GM19467 (cell line): ENCODE data around the gene DNAJB6.
A peak's percentile ranks its signal among the peaks of the same experiment; 100 is the strongest.

Experiments
- ATAC-seq: cut with Tn5 transposase; IDR thresholded peaks from one replicate; pipeline ENCODE4 v1.9.1; 2021; ENCODE audit warnings: mild to moderate bottlenecking, moderate library complexity; ENCODE audit not compliant: unreplicated experiment

The DNAJB6 gene

DNA sequence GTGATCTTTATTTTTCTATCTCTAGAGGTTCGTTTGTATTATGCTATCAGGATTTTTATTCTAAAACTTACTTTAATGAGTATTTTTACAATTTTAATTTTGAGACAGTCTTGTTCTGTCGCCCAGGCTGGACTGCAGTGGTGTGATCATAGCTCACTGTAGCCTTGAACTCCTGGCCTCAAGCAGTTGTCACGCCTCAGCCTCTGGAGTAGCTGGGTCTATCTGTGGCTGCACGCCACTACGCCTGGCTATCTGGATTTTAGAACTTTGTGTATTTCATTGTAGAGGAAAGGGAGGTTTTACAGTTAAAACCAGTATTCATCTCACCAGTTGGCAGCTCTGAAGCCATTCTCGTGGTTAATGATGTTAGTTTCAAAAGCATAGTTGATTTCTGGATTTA, 25.9 kb downstream of the DNAJB6 start:
- no peak for ATAC-seq

- no peak for ATAC-seq
Measured at GRCh38 chr7:157366722-157367121, 29.9 kb downstream of the DNAJB6 start.

DNA sequence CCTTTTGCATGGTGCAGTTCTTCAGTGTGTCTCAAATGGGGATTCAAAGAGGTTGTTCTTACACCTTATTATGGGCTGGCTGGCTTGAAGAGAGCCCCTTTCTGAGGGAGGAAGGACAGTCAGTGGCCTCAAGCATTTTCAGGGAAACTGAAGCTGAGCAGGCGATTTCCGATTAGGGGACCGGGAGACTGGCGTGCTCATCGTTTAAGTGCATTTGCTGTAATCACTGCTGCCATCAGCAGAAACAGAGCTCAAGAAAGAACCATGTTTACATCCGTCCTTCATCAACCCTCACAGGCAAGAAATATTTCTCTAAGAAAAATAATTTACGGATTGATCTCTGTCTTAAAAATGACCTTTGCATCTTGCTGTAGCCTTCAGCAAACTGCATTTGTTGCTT, 32.2 kb downstream of the DNAJB6 start:
- ATAC-seq = no peak

DNA sequence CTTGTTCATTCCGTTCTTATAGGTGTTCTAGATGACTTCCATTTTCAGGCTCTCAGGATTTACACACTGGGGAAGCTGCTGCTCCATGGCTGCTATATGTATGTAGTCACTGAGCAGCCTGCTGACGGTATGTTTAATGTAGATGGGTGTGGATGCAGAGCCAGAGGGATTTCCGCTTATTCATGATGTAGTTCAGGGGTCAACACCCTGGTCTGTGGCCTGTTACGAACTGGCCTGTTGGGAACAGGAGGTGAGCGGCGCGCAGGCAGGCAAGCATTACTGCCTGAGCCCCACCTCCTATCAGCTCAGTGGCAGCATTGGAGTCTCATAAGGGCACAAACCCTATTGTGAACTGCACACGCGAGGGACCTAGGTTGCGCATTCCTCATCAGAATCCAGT, 33.9 kb downstream of the DNAJB6 start:
- no peak for ATAC-seq

DNA sequence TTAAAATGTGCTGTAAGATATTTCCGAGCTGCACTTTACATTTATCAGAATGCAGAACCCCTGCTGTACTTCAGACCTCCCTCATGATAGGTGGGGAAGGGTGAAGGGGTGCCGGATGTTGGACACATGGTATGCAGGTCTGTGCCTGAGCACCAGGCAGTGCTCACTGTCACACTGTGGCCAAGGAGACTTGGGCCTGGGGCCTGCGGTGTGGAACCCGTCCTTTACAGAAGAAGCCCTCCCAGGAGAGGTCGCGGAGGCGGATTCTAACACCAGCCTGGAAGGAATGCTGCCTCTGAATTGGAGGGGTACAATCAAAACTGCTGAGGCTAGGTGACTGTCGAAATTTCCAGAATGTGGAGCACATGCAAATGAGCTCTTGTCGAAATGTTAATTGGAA, 34.5 kb downstream of the DNAJB6 start:
- no peak for ATAC-seq

DNA sequence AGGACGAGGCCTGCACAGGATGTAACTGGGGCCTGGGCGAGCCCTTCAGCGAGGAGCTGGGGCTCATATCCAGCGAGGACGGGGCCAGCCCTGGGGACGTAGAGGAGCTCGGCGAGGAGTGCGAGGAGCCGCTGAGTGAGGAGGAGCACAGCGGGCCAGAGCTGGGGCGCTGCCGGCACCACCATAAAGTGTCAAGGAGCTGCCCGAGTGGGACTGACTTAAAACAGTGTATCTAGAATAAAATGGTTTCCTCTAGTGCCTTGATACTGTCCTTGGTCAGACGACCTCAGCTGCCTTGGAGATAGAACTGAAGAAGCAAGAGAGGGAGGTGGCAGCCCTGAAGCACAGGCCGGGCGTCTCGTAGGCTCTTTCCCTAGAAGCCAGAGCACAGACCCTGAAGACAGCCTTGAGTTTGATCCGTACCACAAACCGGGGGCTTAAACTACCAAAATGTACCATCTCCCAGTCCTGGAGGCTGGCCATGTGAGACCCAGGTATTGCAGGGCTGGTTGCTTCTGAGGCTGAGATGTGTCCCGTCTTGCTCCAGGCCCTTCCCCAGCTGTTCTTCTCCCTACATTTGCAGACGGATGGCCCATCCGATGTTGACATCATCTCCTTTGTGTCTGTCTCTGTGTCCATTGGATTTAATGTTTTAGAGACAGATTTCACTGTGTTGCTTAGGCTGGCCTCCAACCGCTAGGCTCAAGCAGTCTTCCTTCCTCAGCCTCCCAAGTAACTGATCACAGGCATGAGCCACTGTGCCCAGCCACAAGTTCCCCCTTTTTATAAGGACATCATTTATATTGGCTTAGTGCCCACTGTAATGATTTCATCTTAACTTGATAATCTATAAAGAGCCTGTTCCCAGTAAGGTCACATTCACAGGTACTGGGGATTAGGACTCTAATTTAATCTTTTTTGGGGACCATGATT, 35.8 kb downstream of the DNAJB6 start:
- no peak for ATAC-seq

GRCh38 chr7:157373493-157373892, 36.7 kb downstream of the DNAJB6 start:
- no peak for ATAC-seq

GRCh38 chr7:157375410-157375809, 38.6 kb downstream of the DNAJB6 start:
- no peak for ATAC-seq

- no peak for ATAC-seq
Measured at GRCh38 chr7:157377436-157378124, 40.8 kb downstream of the DNAJB6 start.

GRCh38 chr7:157378390-157378789, 41.6 kb downstream of the DNAJB6 start:
- ATAC-seq = no peak

DNA sequence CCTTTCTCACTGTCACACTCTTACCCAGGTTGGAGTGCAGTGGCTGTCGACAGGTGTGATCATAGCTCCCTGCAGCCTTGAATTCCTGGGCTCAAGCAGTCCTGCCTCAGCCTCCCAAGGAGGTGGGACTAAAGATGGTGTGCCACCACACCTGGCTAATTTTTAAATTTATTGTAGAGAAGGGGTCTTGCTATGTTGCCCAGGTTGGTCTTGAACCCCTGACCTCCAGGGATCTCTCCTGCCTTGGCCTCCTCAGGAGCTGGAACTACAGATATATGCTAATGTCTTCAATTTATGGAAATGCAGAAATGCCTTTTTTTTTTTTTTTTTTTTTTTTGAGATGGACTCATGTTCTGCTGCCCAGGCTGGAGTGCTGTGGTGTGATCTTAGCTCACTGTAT, 42.7 kb downstream of the DNAJB6 start:
- no peak for ATAC-seq

DNA sequence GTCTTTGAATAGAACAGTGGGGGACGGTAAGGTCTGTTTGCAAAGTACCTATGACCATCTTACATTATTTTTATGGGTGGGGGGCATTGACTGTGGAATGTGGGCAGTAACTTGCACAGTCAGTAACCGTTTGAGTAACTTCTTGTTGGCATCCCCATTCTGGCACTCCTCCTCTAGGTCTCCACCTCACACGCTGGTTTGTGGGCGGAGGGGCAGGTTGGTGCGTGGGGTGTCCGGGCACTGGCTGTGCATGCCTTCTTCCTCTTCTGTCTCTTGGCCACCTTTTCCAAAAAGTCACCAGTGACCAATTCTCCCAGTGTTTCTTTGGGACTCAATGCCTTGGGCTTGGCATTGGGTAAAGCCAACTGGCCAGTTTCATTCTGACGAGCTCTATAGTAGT, 43.6 kb downstream of the DNAJB6 start:
- ATAC-seq = no peak

- ATAC-seq = no peak
Measured at GRCh38 chr7:157383868-157384267, 47.1 kb downstream of the DNAJB6 start.

DNA sequence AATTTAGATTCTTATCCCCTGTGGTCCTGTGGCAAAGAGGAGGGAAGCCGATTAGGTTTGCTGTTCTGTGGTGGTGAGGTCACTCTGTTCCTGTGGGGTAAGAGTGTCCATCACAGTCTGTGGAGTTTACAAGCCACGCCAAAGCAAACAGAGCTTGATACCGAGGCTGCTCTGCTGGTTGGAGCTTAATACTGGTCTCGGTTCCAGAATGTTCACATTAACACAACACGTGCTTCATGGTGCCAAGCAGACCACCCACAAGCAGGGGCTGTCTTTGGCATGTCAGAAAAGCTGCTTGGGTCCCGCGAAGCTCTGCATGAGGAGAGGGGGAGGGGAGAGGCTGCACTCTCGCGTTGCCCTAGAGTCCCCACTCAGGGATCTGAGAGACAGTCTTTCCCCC, 47.5 kb downstream of the DNAJB6 start:
- ATAC-seq = no peak

- ATAC-seq = peak; percentile 85
Measured at GRCh38 chr7:157386979-157387800, 50.4 kb downstream of the DNAJB6 start.

GRCh38 chr7:157388301-157388700, 51.5 kb downstream of the DNAJB6 start:
- no peak for ATAC-seq

DNA sequence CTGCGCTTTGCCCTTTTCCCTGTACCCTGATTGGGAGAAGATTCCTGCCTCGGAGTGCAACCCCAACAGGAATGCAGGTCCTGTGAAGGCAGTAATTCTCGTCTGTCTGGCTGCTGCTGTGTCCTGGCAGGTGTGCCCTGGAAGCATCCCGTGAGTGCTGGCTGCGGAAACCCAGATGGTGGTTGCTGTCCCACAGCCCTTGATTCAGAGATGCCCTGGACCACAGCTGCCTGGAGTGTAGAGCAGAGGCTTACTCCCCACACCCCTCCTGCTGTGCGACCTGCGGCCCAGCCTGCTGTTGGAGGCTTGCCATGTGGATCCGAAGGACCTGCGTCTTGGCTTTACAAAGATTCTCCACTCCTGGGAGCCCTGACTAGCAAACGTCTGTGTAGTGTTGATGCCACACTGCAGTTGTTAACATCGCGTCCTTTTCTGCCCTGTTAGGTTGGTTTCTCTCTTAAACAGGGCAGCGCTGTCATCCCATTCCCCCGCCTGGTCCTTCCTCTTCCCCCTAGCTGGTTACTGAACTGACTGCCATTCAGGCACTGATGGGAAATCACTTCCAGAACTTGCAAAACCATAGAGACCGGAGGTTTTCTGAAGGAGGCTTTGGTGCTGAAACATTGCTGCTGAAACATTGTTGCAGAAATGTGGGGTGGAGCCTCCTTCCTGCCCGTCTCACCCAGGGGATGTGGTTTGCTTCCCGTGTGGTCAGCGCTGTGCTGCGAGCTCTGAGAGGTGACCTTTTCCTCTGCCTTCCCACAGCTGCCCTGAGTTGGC, 53.3 kb downstream of the DNAJB6 start:
- no peak for ATAC-seq

GRCh38 chr7:157391036-157391710, 54.4 kb downstream of the DNAJB6 start:
- ATAC-seq = no peak

GRCh38 chr7:157392256-157393037, 55.6 kb downstream of the DNAJB6 start:
- ATAC-seq = no peak
